Activated CD4-positive, alpha-beta T cell treated with anti-CD3 and anti-CD28 coated beads for 48 hours (primary cell): ENCODE measurements around the gene INKA1.

ENCODE experiments used
- DNase-seq: peaks from one replicate; pipeline ENCODE4 v3.0.0-alpha.2; 2020

The INKA1 gene

DNA sequence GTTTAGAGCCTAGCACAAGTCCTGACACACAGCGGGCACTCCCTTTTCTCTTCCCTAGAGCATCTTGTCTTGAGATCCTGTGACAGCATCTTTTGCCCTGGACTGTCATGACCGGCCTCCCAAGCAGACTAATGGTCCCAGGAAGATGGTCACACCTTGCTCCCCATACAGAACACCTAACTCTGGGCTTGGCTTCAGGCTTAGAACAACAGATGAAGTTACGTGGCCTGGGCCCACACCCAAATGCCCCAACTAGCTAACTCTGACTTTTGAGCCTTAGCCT is 15.9 kb upstream of the INKA1 start:
- DNase-seq, result no peak

DNA sequence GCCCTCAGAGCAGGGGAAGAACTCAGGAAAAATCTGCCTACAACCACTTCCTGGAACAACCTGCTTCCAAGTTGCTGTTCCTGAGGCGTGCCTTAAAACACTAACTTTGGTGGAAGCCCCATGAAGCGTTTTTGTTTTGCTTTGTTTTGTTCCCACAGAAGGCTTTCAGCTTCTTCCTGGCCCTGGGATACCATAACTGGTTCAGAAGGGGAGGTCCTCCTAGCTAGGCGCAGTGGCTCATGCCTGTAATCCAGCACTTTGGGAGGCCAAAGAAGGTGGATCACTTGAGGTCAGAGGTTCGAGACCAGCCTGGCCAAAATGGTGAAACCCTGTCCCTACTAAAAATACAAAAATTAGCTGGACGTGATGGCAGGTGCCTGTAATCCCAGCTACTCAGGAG is 15.5 kb upstream of the INKA1 start:
- DNase-seq, result no peak

DNA sequence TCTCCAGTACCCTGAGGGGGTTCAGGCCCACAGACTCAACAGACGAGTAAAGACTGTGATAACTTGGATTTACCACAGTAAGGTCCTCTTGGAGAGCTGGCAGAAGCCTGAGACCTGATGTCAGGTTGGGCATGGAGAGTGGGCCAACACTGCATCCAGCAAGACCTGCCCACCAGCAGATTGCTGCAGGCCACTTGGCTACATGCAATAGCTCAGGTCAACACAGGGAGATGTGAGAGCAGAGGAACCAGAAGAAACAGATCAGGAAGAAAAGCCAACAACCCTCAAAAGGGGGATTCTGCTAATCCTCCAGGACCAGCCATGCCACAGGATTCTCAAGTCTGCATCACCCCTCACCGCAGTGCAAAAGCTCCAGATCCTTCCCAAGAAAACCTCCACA is 15.0 kb upstream of the INKA1 start:
- DNase-seq, result no peak

DNA sequence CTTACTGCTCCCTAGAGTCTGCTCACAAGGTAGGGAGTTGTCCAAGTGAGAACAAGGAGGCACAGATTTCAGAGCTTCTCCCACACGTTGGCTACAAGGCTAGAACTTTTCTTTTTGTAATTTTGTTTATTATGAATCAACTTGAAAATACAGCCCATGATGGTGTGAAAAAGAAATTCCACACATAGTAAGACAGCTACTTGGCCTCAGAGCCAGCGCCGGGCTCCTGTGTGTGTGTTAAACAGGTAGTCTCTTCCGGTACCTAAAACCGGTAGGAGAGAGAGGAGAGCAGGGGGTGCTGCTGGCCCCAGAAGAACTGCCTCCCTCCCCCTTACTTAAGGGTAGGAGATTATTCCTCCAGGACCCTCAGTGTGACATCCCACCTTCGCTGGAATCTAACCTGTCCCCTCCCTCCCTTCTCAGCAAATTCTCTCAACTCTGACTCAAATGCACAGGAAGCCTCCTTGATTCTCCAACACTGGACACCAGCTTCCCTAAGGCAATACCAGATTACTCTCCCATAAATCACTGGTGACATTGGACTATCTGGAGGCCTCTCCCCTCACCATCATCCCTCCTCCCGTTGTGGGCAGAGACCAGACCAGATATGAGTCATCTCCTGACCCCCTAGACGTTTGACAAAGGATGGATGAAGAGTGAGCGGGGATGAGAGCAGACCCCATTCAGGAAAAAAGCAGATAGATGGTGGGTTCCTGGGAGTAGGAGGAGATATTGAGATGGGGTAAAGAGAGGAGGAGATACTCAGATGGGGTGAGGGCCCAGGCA is 12.2 kb upstream of the INKA1 start:
- no peak for DNase-seq

DNA sequence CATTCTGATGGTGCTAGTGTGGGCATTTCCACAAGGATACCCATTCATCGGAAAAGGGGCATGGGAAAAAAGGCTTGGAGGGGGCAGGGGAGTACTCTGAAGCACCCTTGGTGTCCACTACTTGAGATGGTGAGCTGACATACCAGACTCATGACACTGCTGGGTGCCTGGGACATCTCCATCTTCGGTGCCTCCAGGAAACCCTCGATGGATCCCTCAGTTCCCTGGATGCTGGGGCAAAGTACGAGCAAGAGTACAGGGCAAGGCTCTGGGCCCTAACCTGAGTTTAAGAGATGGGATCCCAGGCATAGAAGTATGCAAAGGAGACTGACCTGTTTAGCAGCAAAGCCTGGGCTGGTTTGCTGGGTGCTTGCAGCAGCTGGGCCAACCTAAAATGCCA is 11.5 kb upstream of the INKA1 start:
- DNase-seq, result no peak

DNA sequence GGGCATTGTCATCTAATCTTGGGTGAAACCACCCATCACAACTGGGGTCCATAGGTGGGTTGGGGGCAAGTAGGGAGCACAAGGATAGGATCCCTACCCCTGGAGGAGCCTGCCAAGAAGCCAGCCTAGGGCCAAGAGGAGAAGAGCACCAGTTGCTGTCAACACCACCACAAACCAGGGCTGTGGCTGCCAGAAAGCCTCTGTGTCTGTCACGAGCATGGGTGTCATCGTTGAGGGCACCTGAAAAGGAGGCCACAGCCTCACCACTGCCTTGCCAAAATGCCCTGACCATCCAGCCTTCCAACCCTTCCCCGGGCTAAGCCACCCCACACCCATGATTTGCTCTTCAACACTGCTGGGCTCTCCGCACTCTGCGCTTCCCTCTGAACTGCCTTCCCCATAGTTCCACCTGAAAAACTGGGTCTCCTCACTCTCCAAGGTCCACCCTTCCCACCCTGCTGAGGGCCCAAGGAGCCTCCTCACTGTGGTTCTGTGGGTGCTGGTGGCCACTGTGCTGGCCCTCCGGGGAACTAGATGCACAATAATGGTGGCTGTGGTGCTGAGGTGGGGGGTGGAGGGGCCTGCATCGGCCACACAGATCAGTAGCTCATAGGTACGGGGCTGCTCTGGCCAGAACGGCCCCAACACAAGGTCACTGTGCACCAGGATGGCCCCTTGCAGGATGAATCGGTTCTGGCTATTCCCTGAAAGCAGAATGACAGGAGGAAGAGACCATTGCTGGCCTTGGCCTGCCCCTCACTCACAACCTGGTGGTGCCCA is 10.5 kb upstream of the INKA1 start:
- no peak for DNase-seq

DNA sequence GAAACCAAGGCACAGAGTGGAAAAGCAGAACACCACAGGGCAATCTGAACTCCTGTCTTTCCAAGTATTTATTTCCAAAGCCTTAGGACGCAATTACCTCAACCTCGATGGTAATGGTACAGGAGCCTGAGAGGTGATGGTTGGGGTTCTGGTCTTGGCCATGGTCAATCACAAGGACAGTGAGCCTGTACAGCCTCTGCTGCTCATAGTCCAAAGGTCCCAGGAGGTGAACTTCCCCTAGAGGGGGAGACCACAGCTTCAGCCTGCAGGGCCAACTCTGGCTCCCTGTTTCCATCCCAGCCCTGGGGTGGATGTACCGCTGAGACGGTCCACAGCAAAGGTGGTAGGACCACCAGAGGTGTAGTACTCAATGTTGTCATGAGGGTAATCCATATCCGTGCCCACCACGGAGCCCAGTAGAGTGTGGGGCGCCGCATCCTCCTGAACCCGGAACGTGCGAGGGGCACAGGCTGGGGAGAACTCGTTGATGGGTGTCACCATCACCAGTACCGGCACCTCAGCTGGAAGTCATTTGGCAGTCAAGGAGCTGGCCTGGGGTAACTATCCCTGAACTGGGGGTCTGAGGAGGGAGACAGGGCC is 9.5 kb upstream of the INKA1 start:
- no peak for DNase-seq

DNA sequence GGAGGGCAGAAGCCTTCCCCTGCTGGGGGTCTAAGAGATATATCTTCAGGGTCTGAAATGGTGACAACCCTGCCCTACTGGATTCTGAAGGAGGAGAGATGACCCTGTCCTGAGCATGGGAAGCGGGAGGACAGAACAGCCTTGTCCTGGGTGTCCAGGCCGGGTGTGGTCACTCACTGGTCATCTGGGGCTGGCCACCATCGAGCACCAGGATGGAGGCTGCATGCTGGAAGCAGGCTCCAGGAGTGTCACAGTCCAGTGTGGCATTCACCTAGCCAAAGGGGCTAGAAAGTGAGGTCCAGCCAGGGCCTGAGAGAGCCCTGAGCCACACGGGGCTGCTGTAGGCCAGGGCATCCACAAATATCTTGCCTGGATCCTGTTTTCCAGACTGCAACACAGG is 8.6 kb upstream of the INKA1 start:
- no peak for DNase-seq

DNA sequence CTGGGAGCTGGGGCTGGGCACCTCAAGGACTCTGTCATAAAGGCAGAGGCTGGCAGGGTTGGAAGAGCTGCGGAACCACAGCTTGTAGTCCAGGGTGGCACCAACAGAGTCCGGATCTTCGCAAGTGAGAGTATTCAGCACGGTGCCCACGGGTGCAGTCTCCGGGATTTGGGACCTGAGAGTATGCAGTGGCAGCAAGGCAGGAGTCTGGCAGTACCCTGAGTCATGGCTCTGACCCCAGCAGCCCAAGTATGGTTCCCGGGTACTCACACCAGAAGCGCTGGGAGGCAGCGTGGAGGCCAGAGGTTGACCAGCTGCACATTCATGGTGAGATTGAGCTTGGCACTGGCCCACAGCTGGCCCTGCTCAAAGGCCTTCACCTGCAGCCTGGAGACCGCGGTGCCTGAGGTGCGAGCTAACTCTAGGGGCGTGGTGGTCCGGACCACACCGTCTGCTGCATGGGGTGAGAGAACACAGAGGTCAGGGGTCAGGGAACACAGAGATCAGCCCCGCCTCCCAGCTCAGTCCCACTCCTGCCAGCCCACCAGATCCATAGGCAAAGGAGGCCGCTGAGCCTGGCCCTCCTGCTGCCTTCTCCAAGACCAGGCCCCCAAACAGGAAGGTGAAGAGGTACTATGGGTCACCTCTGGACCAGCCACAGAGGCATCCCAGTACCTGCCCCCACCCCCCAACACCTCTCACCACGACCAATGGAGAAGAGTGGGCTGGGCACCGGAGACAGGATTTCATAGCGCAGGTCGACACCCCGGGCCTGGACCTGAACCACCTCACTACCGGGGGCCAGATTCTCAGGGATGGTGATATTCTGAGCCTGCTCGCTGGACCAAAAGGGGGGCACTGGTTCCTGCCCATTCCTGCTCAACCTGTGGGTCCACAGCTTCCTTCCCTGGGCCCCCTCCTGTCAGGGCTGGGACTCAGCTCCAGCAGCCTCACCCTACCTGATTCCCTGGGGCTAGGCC is 7.8 kb upstream of the INKA1 start:
- no peak for DNase-seq

DNA sequence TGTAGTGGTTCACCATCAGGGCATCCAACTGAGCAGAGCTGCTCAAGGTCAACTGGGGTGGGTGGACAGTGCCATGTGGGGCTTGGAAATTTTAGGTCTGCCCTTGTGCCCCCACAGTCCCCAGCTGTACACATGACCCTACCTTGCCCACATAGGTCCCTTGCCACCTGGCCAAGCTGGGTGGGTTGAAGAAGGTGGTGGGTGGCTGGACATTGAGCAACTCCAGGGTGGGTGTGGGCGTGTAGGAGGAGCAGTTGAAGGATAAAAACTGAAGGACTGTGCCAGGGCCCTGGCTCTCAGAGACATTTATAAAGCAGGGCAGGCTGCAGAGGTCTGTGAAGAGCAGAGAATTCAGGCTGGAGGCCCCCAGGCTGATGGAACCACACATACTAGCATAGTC is 4.0 kb upstream of the INKA1 start:
- DNase-seq, result no peak

DNA sequence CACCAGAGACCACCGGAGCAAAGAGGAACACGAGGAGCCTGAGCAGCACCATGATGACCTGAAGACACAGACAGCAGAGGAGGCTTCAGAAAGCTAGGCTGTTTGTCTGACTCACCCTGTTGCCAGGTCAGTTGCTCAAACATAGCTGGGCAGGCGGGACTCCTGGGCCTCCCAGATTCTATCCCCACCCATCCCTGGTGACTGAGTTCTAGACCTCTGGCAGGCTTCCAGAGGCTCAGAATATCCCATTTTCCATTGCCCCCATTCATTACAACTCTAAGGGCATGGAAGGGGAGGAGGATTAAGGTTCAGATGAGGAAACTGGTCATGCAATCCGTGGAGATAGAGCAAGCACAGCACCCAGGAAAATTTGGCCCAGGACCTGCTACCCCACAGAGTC is 3.3 kb upstream of the INKA1 start, which contains the start of gene CDHR4:
TSS of gene CDHR4 (minus strand) at position 113 of the 400 bp plus-strand sequence. CDS start at position 52, 61 bp downstream.
- no peak for DNase-seq

DNA sequence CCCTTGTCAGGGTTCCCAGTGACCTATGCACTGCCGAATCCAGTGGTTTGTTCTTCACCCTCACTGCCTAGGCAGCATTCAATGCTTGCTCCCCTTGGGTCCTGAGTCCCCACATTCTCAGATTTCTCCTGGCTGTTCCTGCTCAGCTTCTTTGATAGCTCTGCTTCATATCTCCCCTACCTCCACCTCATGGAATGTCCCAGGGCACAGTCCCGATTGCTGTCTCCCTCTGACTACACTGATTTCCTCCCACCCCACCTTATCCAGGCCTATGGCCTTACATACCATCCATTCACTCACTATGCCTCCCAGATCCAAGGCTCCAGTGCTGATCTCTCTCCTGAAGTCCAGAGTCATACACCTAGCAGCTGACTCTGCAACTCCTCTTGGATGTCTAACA is 1.9 kb upstream of the INKA1 start:
- DNase-seq, result no peak

DNA sequence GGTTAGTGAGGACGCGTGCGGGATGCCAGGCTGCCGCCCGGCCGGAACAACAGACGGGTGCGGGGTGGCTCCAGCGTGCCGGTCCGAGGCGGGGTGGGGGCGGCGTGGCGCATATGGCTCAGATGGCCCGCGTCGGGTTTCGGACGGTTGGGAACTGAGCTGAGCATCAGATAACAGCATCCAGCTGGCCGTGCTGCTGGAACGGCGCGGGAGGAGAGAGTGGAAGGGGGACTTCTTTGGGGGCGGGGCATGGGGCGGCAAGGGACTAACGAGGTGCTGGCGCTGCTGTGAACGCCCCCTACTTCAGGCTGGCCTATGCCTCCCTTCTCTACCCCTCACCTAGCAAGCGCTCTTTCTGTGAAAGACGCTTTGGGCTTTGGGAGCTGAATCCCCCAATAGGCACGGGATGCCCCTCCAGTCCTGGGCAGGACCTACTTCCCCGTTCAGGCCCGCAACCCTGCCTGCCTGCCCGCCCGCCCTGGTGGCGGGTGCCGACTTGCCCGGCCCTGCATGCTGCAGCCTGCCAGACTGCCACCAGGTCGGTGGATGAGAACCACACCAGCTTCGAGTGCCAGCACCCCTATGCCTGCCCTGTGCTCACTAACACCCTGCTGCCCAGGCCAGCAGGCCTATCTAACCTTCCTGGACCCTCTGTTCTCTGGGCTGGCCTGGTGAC is 542 bp downstream of the INKA1 start:
- DNase-seq, result peak; percentile 58

DNA sequence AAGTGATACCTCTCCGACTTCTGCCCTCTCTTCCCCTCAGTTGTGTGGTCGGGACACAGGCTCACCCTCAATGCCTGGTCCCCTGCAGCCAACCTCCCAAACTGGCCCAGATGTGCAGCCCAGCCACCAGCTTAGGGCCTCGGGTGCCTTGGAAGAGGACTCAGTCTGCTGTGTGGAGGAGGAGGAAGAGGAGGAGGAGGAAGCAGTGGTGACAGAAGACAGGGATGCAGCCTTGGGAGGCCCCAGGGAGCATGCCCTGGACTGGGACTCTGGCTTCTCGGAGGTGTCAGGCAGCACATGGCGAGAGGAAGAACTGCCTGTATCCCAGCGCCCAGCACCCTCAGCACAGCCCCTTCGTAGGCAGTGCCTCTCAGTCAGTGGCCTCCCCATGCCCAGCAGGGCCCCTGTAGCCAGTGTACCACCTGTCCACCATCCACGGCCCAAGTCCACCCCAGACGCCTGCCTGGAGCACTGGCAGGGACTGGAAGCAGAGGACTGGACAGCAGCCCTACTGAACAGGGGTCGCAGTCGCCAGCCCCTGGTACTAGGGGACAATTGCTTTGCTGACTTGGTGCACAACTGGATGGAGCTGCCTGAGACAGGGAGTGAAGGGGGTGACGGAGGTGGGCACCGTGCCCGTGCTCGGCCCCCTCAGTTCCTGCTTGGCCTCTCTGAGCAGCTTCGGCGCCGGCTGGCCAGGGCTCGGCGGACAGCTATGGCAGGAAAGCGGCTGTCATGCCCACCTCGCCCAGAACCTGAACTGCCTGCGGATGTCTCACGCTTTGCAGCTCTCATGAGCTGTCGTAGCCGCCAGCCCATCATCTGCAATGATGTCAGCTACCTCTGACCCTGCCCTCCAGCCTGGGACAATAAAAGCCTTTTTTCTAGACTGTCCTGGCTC is 1.3 kb downstream of the INKA1 start:
- DNase-seq, result no peak

DNA sequence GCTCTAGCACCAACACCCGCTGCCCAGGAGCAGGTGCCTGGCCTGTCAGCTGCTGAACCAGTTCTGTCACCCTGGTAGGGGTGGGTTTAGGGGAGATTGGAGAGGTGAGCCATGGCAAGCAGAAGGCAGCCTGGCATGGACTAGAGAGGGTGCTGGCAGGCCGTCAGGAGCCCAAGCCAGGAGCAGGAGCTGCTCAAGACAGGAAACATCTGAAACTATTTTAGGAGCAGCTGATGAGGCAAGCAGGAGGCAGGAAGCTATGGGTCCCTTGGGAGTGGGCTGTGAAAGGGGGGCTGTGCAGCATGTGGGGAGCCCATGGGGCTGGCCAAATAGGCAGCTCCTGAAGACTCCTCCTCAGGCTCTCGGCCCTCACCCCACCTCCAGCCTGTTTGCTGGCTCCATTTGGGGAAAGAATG is 2.3 kb downstream of the INKA1 start:
- DNase-seq, result no peak

DNA sequence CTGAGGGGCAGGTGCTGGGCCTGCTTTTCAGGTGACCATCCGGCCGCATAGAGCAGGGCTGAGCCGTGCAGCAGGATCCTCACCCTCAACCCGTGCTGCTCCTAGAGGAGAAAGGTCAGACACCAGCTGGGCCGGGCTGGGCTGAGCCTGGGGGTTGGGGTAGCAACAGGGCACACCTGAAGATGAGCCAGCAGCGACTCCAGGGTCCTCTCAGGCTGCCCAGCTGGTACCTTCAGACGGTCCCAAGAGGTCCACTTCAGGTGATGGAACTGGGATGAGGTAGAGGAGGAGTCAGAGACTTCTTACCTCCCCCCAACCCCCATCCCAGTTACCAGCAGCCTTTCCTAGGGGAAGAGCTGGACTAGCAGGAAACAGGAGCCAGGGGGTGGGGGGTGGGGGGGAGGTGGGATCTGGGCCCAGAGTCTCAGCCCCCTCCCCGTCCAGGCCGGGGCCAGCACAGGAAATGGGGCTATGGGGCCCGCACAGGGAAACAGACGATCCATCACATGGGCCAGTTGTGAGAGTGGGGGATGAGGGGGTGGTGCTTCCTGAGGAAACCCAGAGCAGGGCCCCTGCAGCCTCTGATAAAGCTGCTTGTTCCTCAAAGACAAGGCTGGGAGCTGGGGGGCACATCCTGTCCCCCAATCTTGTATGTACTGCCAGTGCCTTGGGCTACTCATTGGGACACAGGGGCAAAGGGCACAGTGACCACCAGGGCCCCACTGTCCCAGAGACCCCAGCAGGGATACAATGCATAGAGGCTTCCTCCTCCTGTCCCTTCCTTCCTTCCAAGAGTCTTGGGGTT is 3.0 kb downstream of the INKA1 start:
- peak; percentile 44 for DNase-seq

DNA sequence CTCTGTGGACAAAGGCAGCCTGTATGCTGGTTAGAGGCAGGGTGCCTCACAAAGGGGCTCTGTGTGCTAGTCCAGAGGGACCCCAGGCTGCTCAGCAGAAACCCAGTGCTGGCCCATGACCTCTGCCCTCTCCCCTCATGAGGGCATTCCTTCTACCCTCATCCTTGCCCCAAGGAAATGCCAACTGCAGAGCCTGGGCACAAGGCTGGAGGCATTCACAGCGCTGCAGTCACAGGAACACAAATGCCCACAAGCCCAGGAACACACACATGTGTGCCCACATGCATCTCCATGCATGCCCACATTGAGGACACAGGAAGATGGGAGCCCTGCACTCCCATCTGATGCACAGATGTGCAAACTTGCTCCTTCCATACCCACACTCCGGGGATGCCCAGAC is 3.8 kb downstream of the INKA1 start:
- DNase-seq, result no peak

DNA sequence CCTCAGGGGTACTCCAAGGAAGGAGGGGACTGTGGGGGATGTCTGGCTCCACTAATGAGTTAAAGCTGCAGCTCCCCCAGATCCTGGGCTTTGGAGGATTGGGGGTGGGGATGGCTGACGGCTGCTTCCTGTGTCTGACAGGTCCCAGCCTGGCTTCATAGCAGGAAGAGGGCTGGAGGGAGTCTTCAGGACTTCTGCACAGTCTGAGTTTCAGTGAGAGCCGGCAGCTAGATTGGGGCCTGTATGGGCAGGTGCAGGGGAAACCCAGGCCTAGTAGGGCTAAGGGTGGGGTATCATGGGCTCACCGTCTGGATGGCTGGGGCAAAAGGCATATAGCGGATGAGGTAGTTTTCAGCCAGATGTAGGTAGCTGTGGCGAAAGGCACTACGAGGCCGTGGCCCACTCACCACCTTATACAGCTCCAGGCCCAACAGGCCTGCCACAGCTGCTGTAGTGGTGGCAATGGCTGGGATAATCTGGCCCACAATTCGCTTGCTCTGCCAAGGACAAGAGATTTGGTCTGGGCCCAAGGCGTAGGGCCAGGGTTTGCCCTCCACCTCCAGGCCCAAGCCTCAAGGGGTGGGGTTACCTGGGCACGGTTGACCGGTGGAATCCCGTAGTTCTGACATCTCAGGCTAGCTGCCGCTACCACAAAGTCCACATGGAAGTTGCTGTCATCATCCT is 4.5 kb downstream of the INKA1 start:
- no peak for DNase-seq

DNA sequence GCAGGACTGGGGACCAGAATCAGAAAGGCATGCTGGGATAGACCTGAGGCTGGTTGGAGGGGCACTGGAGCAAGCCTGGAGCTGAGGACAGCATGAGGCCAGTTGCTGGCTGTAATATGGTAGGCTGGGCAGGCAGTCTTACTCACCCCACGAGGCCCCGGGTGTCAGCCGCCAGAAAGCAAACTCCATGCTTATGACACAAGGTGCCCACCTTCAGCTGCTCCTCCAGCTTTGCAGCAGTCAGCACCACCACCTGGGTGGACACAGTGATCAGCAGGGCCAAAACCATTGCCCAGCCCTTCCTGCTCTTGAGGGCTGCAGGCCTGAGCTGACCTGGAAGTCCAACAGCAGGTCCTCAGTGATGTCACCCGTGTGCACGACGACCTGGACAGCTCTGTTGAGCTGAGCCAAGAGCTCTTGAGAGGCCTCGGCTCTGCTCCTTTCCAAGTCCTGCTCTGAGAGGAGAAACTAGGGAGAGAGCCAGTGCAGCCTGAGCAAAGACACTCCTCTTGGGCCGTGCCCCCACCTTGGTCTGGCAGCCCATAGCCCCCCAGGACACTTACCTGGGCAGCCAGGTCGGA is 9.9 kb downstream of the INKA1 start:
- DNase-seq, result no peak
